T47D (cell line): ENCODE results near the gene MCC.

Experiments used
- DNase-seq, 2 experiments: peaks; one replicate each; pipeline versions ENCODE4 v3.0.0 to v3.0.0-alpha.2; 2011 to 2012; ENCODE audit warnings: low read depth in 1 of 2, low spot score in 1 of 2
- JUND ChIP-seq: IDR thresholded peaks from 2 replicates; pipeline ENCODE4 v1.6.1; 2012; ENCODE audit warnings: low read depth
- in situ Hi-C: cut with HindIII; loops from 2 replicates; pipeline ENCODE4 v1.10.0; 2016; ENCODE audit warnings: low sequenced_read_pairs, low pct_unique_long_range_greater_than_20kb

The MCC gene

DNA sequence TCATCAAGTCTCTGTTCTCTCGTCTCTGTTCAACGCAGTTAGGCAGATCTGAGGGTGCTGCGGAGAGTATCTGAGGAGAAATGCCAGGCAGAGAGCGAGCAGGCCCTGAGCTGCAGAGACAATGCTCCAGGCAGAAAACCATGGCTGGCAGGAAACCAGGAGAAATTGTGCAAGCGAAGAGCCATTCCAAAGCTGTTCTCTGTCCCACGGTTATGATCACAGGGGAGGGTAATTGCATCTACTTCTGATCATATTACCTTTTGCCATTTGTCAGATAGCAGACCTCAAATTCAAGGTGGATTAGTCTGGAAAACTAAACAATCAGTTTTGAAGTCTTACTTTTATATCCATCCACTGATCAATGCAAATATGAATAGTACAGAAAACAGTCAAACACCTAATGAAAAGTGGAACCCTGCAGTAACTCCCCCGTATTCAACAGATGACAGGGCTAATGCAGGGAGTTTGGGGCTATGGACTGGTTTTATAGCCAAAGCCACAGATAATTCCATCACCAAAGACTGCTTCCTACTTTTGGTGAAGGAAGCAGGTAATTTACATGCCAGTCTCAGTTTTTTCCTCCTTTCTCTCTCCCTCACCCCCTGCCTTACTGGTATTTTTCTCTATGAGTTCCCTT lies 283.6 kb downstream of the MCC start:
- in situ Hi-C loops, result no loop called here
- DNase-seq, result peak; percentile 11 to 71
- no peak for TF ChIP-seq JUND

- TF ChIP-seq JUND, result no peak
- no peak for DNase-seq
- in situ Hi-C loops, result no loop called here
These were observed 284.3 kb downstream of the MCC start for GRCh38 chr5:113203916-113204315.

GRCh38 chr5:113202746-113203716 lies 285.2 kb downstream of the MCC start:
- no peak for DNase-seq
- TF ChIP-seq JUND, result no peak
- in situ Hi-C loops, result no loop called here

GRCh38 chr5:113202287-113202686 lies 286.0 kb downstream of the MCC start:
- in situ Hi-C loops, result no loop called here
- DNase-seq, result no peak
- TF ChIP-seq JUND, result no peak

DNA sequence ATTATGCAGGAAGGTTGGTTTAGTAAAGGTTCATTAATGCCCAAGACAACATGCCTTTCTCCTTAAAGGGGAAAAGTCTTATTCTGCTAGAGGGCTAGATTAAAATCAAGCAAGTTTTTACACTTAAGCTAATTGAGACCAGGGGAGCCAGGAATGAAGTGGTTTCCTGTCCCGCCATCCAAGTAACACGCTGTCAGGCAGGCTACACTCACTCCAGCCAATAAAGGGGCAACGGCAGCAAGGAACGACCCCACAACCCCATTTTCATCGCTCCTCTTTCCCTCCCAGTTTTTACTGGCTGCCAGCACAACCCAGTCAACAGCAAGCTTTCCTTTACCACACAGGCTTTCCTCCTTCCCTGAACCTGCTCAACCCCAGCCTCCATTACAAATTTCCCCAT lies 286.5 kb downstream of the MCC start:
- in situ Hi-C loops, result no loop called here
- DNase-seq, result no peak
- no peak for TF ChIP-seq JUND

GRCh38 chr5:113199122-113199905 lies 288.9 kb downstream of the MCC start:
- TF ChIP-seq JUND, result no peak
- in situ Hi-C loops, result no loop called here
- no peak for DNase-seq

DNA sequence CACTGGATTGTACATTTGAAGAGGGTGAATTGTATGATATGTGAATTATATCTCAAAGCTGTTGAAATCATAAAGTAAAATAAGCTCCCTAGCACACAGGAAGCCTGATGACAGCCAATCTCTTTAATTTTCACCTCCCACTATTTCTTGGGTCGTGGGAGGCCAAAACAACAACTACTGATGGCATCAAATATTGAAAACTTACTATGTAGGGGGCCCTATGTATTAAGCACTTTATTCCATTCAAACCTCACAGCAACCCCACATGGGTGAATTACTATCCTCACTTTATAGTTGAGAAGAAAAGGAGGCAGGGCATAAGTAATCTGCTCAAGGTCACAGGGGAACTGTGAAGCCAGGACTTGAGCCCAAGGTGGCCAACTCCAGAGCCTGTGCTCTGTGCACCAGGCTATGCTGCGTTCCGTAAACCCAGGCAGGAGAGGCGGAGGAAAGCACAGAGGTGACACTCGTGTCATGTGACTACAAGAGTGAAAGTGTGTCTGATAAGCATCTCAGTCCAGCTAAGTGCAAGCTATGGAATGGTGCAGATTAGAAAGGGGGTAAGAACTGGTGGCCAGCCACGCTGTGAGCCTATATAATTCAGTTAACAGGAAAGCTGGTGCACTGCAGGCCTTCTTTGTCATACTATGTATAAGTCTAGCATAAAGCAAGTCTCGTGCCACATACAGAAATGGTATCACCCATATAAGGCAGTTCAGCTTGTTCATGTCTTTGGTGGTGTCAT lies 290.6 kb downstream of the MCC start:
- TF ChIP-seq JUND, result no peak
- in situ Hi-C loops, result no loop called here
- no peak for DNase-seq

DNA sequence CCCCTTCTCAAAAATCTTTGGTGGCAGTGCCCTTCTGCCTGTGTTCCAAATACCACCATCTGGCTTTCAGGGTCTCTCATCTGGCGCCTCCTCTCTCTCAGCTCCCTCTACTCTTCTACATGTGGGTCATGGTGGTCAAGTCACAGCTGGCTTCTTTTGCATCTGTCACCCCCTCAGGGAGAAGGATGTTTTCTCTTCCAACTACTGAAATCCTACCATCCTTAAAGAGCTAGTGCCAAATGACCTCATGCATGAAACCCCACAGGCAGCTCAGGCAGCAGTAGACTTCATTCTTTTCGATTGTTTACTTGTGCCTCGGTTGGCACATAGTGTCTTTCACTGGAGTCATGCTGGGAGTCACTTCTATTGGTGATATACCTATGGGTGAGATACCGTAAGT lies 292.5 kb downstream of the MCC start:
- no peak for TF ChIP-seq JUND
- no peak for DNase-seq
- in situ Hi-C loops, result no loop called here

- TF ChIP-seq JUND, result no peak
- DNase-seq, result no peak
- in situ Hi-C loops, result no loop called here
These were observed 293.0 kb downstream of the MCC start for GRCh38 chr5:113195251-113195650.

DNA sequence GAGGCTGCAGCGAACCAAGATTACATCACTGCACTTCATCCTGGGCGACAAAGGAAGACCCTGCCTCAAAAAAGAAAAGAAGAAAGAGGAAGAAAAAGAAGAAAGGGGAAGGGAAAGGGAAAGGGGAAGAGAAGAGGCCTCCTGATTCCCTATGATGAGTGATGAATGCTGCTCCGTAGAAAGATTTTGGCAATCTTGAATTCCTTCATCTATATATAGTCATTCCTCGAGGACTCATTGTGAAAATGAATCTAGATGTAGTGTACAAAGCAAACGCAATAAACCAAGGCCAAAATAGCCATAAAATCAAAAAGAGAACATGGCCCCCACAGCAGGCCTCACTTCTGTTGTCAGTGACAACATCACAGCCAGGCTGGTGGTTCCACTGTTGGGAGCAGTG lies 293.7 kb downstream of the MCC start:
- DNase-seq, result no peak
- TF ChIP-seq JUND, result no peak
- in situ Hi-C loops, result no loop called here

DNA sequence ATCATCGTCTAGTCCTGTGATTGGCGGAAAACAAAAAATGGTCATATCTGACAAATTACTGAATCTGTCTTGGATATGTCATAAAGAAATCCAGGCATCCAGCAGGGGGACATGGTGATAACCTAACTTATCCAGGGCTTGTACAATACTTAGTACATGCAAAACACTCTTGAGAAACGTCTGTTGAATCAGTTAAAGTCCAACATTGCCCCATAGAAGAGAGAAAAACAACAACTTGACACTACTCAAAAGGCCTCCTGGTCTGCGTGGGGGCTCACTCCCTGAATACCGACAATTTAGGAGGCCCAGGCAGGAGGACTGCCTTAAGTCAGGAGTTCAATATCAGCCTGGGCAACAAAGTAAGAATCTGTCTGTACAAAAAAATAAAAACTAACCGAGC lies 294.1 kb downstream of the MCC start:
- no peak for TF ChIP-seq JUND
- no peak for DNase-seq
- in situ Hi-C loops, result no loop called here

DNA sequence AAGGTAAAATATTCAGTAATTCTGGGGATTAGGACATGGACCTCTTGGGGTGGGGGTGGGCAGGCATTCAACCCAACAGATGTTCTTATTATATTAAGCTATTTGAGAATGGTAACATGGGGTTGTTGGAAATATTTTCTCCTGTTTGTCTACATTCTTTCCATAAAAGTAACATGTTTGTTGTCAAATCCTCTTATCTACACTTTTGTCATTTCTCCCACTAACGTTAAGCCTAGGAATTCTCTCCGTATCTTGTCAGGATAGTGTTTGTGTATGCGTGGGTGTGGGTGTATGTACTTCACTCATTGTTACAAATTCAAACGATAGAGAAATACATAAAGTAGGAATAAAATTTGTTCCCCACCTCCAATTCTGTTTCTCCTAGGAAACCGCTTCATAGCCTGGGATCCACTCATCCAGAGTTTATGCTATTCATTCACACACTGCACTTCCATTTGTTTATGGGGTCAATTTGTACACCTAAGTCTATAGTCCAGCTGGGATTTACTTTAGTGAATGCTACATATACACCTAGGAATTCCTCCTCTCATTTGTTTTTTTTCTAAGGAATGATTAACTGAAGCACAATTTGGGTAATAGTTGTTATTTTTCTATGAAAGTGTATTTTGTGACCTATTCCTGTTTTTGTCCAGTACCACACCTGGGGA lies 294.8 kb downstream of the MCC start:
- in situ Hi-C loops, result no loop called here
- no peak for DNase-seq
- no peak for TF ChIP-seq JUND
